GM23248 (cell line): ENCODE results near the gene CDX1.

Experiments
- EZH2 ChIP-seq: fragments of 200-600 bp; sonication (generic); IDR thresholded peaks from 2 replicates; pipeline ENCODE4 v1.6.1; 2018; ENCODE audit warnings: antibody characterized with exemption, mild to moderate bottlenecking; ENCODE audit not compliant: insufficient read depth, poor library complexity, severe bottlenecking
- EZH2phosphoT487 ChIP-seq: fragments of 200-600 bp; sonication (generic); IDR thresholded peaks from 2 replicates; pipeline ENCODE4 v1.6.1; 2018; ENCODE audit warnings: antibody characterized with exemption, moderate library complexity, mild to moderate bottlenecking, low read depth; ENCODE audit not compliant: insufficient read depth

- TF ChIP-seq EZH2 (no peak), EZH2phosphoT487 (no peak)
Observed at GRCh38 chr5:150133581-150134197, 32.9 kb upstream of the CDX1 start.
